CD4-positive, alpha-beta memory T cell (primary cell): ENCODE measurements around the gene RAP1GAP2. TPM values are rescaled to one million over a fixed set of nuclear protein-coding genes. Genes with fewer than 3 reads are reported as not detected.
A peak's percentile ranks its signal among the peaks of the same experiment; 100 is the strongest.
"Not testable (repeated sequence)": the region's sequence is repeated elsewhere in the genome, so short reads cannot be mapped to it uniquely, and the experiment has no call there.

Source experiments
- CTCF ChIA-PET: fragments of 350-600 bp; sonication (Branson Sonifier 250); formaldehyde crosslinking; loops from one replicate; lab custom pipeline; 2021; ENCODE audit warnings: inconsistent platforms; ENCODE audit not compliant: partially characterized antibody; lab: Charles Lee
- POLR2A ChIA-PET: fragments of 350-600 bp; sonication (Branson Sonifier 250); formaldehyde crosslinking; loops from one replicate; lab custom pipeline; 2021; ENCODE audit not compliant: partially characterized antibody; lab: Charles Lee
- DNase-seq, 5 donors: peaks; one replicate each; pipeline versions ENCODE4 v3.0.0 to v3.0.0-alpha.2; 2020 to 2022; ENCODE audit warnings: mixed read lengths in 1 of 5
- H3K27ac ChIP-seq: one replicate; pipeline ENCODE4 v1.7.0; 2013; ENCODE audit warnings: low read depth, low read length
- H3K27me3 ChIP-seq: 2 replicates; pipeline ENCODE4 v1.7.0; 2013; ENCODE audit warnings: mild to moderate bottlenecking, low read length, moderate library complexity; ENCODE audit not compliant: insufficient read depth
- H3K36me3 ChIP-seq: 2 replicates; pipeline ENCODE4 v1.7.0; 2013; ENCODE audit warnings: mild to moderate bottlenecking, low read length, moderate library complexity; ENCODE audit not compliant: insufficient read depth
- H3K4me1 ChIP-seq: 2 replicates; pipeline ENCODE4 v1.7.0; 2013; ENCODE audit warnings: mild to moderate bottlenecking, low read length, moderate library complexity; ENCODE audit not compliant: insufficient read depth
- H3K4me3 ChIP-seq, 2 donors: one replicate each; pipeline ENCODE4 v1.7.0; 2013; ENCODE audit warnings: low read length in 2 of 2, mild to moderate bottlenecking in 1 of 2
- H3K9me3 ChIP-seq, 2 donors: one replicate each; pipeline ENCODE4 v1.7.0; 2013; ENCODE audit warnings: low read length in 2 of 2, control low read depth in 1 of 2; ENCODE audit not compliant: control insufficient read depth in 1 of 2
- H3K27ac Mint-ChIP-seq, 7 donors: one replicate each; pipeline ENCODE4 v1.8.0; 2020 to 2021; ENCODE audit warnings: mixed read lengths in 7 of 7, mild to moderate bottlenecking in 6 of 7, inconsistent platforms in 3 of 7, moderate library complexity in 3 of 7
- H3K27me3 Mint-ChIP-seq, 2 donors: one replicate each; pipeline ENCODE4 v1.8.0; 2020 to 2021; ENCODE audit warnings: mixed read lengths in 2 of 2
- H3K36me3 Mint-ChIP-seq, 2 donors: one replicate each; pipeline ENCODE4 v1.8.0; 2020 to 2021; ENCODE audit warnings: mixed read lengths in 2 of 2, inconsistent platforms in 1 of 2, mild to moderate bottlenecking in 1 of 2
- H3K4me1 Mint-ChIP-seq, 4 donors: one replicate each; pipeline ENCODE4 v1.8.0; 2020 to 2021; ENCODE audit warnings: mixed read lengths in 4 of 4, mild to moderate bottlenecking in 1 of 4
- H3K4me3 Mint-ChIP-seq, 8 donors: one replicate each; pipeline ENCODE4 v1.8.0; 2020 to 2021; ENCODE audit warnings: mixed read lengths in 8 of 8, mild to moderate bottlenecking in 7 of 8, moderate library complexity in 6 of 8, inconsistent platforms in 3 of 8
- H3K9me3 Mint-ChIP-seq, 8 donors: one replicate each; pipeline ENCODE4 v1.8.0; 2020 to 2021; ENCODE audit warnings: mixed read lengths in 8 of 8, mild to moderate bottlenecking in 5 of 8, inconsistent platforms in 3 of 8, moderate library complexity in 1 of 8
- intact Hi-C: fragments of 100-400 bp; cut with micrococcal nuclease; formaldehyde crosslinking; loops from one replicate; pipeline ENCODE4 v1.15.1; 2023
- polyA plus RNA-seq, 2 donors: library from polyadenylated mRNA; unstranded; fragments of 300-500 nt; fragmentation: Illumina TruSeq; gene quantifications; one replicate each; pipeline ENCODE4 v1.2.3, GENCODE V29; 2021
- total RNA-seq, 2 experiments: library from RNA; stranded (reverse); gene quantifications; one replicate each; pipeline ENCODE4 v1.2.3, GENCODE V29; 2021

Gene RAP1GAP2
- total and polyA plus RNA-seq, 4 experiments from 2014 or later = 0.38 to 9.9 (median 8.0) TPM

GRCh38 chr17:2990396-2990795, 194.2 kb downstream of the RAP1GAP2 start:
- H3K9me3 Mint-ChIP-seq = no peaks in the 10 kb centered on the region
- no peaks in the 10 kb centered on the region for H3K27me3 Mint-ChIP-seq
- no peak overlapping the region for H3K4me3 Mint-ChIP-seq
- H3K27ac ChIP-seq = no peak overlapping the region
- no peak overlapping the region for H3K4me3 ChIP-seq
- H3K36me3 Mint-ChIP-seq = peaks cover 50 to 63% of the 10 kb centered on the region in 2 donors
- H3K27me3 ChIP-seq = no peaks in the 10 kb centered on the region
- intact Hi-C loops = no loop called here
- CTCF ChIA-PET = no interaction called here
- no peaks in the 10 kb centered on the region for H3K4me1 ChIP-seq
- POLR2A ChIA-PET = no interaction called here
- peak overlapping the region in 1 of 7 donors; percentile 78 for H3K27ac Mint-ChIP-seq
- H3K36me3 ChIP-seq = peaks cover 37% of the 10 kb centered on the region
- no peaks in the 10 kb centered on the region for H3K4me1 Mint-ChIP-seq
- no peaks in the 10 kb centered on the region for H3K9me3 ChIP-seq
- DNase-seq = no peak

GRCh38 chr17:2991396-2992180, 195.3 kb downstream of the RAP1GAP2 start:
- POLR2A ChIA-PET, H3K27ac Mint-ChIP-seq, DNase-seq, H3K4me1 ChIP-seq, H3K9me3 Mint-ChIP-seq, H3K27ac ChIP-seq, CTCF ChIA-PET, H3K27me3 ChIP-seq, H3K4me3 Mint-ChIP-seq, H3K27me3 Mint-ChIP-seq, H3K4me3 ChIP-seq, intact Hi-C loops, H3K9me3 ChIP-seq, H3K4me1 Mint-ChIP-seq: not testable (repeated sequence)
- H3K36me3 ChIP-seq = peaks cover 34% of the 10 kb centered on the region
- peaks cover 39 to 59% of the 10 kb centered on the region in 2 donors for H3K36me3 Mint-ChIP-seq

GRCh38 chr17:2994441-2994840, 198.2 kb downstream of the RAP1GAP2 start:
- H3K36me3 ChIP-seq = peaks cover 52% of the 10 kb centered on the region
- no peaks in the 10 kb centered on the region for H3K4me1 ChIP-seq
- Mint-ChIP-seq H3K27ac (no peak overlapping the region), H3K9me3 (peaks cover 0 to 2% (median 0%) of the 10 kb centered on the region in 8 donors), H3K4me1 (no peaks in the 10 kb centered on the region), H3K36me3 (peaks cover 37 to 66% of the 10 kb centered on the region in 2 donors), H3K4me3 (no peak overlapping the region), H3K27me3 (no peaks in the 10 kb centered on the region)
- H3K27ac ChIP-seq = no peak overlapping the region
- no peak overlapping the region for H3K4me3 ChIP-seq
- POLR2A ChIA-PET = no interaction called here
- intact Hi-C loops = no loop called here
- CTCF ChIA-PET = no interaction called here
- H3K9me3 ChIP-seq = no peaks in the 10 kb centered on the region
- no peaks in the 10 kb centered on the region for H3K27me3 ChIP-seq
- no peak for DNase-seq

- no peaks in the 10 kb centered on the region for H3K27me3 ChIP-seq
- intact Hi-C loops = no loop called here
- no peak for DNase-seq
- Mint-ChIP-seq H3K27me3 (no peaks in the 10 kb centered on the region), H3K36me3 (peaks cover 29 to 60% of the 10 kb centered on the region in 2 donors), H3K9me3 (peaks cover 0 to 2% (median 0%) of the 10 kb centered on the region in 8 donors), H3K4me3 (no peak overlapping the region), H3K27ac (peak overlapping the region in 1 of 7 donors; percentile 10), H3K4me1 (no peaks in the 10 kb centered on the region)
- no peak overlapping the region for H3K27ac ChIP-seq
- H3K9me3 ChIP-seq = no peaks in the 10 kb centered on the region
- H3K4me3 ChIP-seq = no peak overlapping the region
- peaks cover 53% of the 10 kb centered on the region for H3K36me3 ChIP-seq
- ChIA-PET POLR2A (no interaction called here), CTCF (no interaction called here)
- no peaks in the 10 kb centered on the region for H3K4me1 ChIP-seq
These were observed 199.1 kb downstream of the RAP1GAP2 start for GRCh38 chr17:2995377-2995776.

GRCh38 chr17:2995886-2996809, 199.9 kb downstream of the RAP1GAP2 start:
- CTCF ChIA-PET = no interaction called here
- Mint-ChIP-seq H3K9me3 (peaks cover 0 to 2% (median 0%) of the 10 kb centered on the region in 8 donors), H3K4me1 (no peaks in the 10 kb centered on the region), H3K36me3 (peaks cover 24 to 56% of the 10 kb centered on the region in 2 donors), H3K4me3 (no peak overlapping the region), H3K27me3 (no peaks in the 10 kb centered on the region), H3K27ac (peak overlapping the region in 1 of 7 donors; percentile 51)
- intact Hi-C loops = no loop called here
- Histone ChIP-seq H3K4me3 (no peak overlapping the region), H3K36me3 (peaks cover 51% of the 10 kb centered on the region), H3K27ac (no peak overlapping the region), H3K27me3 (no peaks in the 10 kb centered on the region), H3K9me3 (no peaks in the 10 kb centered on the region), H3K4me1 (no peaks in the 10 kb centered on the region)
- POLR2A ChIA-PET = no interaction called here
- no peak for DNase-seq

GRCh38 chr17:2996810-2997670, 200.8 kb downstream of the RAP1GAP2 start:
- intact Hi-C loops = no loop called here
- H3K4me1 Mint-ChIP-seq = peaks cover 0 to 2% (median 0%) of the 10 kb centered on the region in 4 donors
- no peak overlapping the region for H3K4me3 Mint-ChIP-seq
- no peak overlapping the region for H3K4me3 ChIP-seq
- H3K27ac Mint-ChIP-seq = peak overlapping the region in 1 of 7 donors; percentile 51
- no peaks in the 10 kb centered on the region for H3K27me3 ChIP-seq
- no peak for DNase-seq
- peaks cover 21 to 51% of the 10 kb centered on the region in 2 donors for H3K36me3 Mint-ChIP-seq
- POLR2A ChIA-PET = no interaction called here
- no peaks in the 10 kb centered on the region for H3K4me1 ChIP-seq
- H3K36me3 ChIP-seq = peaks cover 45% of the 10 kb centered on the region
- H3K27ac ChIP-seq = no peak overlapping the region
- H3K9me3 Mint-ChIP-seq = peaks cover 0 to 2% (median 0%) of the 10 kb centered on the region in 8 donors
- CTCF ChIA-PET = no interaction called here
- no peaks in the 10 kb centered on the region for H3K9me3 ChIP-seq
- no peaks in the 10 kb centered on the region for H3K27me3 Mint-ChIP-seq
